Body of pancreas (tissue), 4 donors: ENCODE measurements around the gene GJA3. TPM values are rescaled to one million over a fixed set of nuclear protein-coding genes. Genes with fewer than 3 reads are reported as not detected.

Experiments used
- ATAC-seq: fragments of 150-250 bp; one replicate; pipeline ENCODE4 v1.9.1; 2016
- DNase-seq, 4 donors: peaks; one replicate each; pipeline ENCODE4 v3.0.0-alpha.2; 2019
- H3K27ac ChIP-seq, 4 donors: fragments of 200-600 bp; sonication (generic); 1 replicate in 3 of 4; 2 replicates in 1 of 4; pipeline versions ENCODE4 v1.5.1 to v1.6.1; 2016 to 2019; ENCODE audit warnings: mild to moderate bottlenecking in 1 of 4, mixed read lengths in 1 of 4, moderate library complexity in 1 of 4
- H3K27me3 ChIP-seq, 2 donors: fragments of 200-600 bp; sonication (generic); one replicate each; pipeline ENCODE4 v1.6.0; 2016; ENCODE audit warnings: mild to moderate bottlenecking in 1 of 2
- H3K36me3 ChIP-seq, 2 donors: fragments of 200-600 bp; sonication (generic); replicated peaks in 1 of 2; 2 replicates each; pipeline ENCODE4 v1.5.1; 2016; ENCODE audit warnings: low read depth in 2 of 2; ENCODE audit not compliant: insufficient read depth in 1 of 2
- H3K4me1 ChIP-seq: fragments of 200-600 bp; sonication (generic); one replicate; pipeline ENCODE4 v1.6.0; 2016
- H3K4me3 ChIP-seq, 2 donors: fragments of 200-600 bp; sonication (generic); 1 replicate in 1 of 2; 2 replicates in 1 of 2; pipeline ENCODE4 v1.5.1; 2016 to 2019
- H3K9me3 ChIP-seq, 3 donors: fragments of 200-600 bp; sonication (generic); 1 replicate in 2 of 3; 2 replicates in 1 of 3; pipeline ENCODE4 v1.5.1; 2016
- POLR2A ChIP-seq, 3 donors: fragments of 450-650 bp; IDR thresholded peaks; one replicate each; pipeline ENCODE4 v1.6.1; 2016; ENCODE audit warnings: antibody characterized with exemption in 3 of 3, mild to moderate bottlenecking in 2 of 3
- WGBS, 2 donors: methylation state at CpG; one replicate each; pipeline ENCODE4 v1.1.5; 2017; 5-methylcytosine and 5-hydroxymethylcytosine counted together
- intact Hi-C: fragments of 100-400 bp; cut with DNase I; formaldehyde crosslinking; loops from one replicate; pipeline ENCODE4 v1.15.1; 2023
- total RNA-seq, 2 donors: library from RNA; depleted of rRNA; stranded (reverse); fragments of >200 nt; gene quantifications; one replicate each; pipeline ENCODE4 v1.1.0, GENCODE V29; 2016
- TF ChIP-seq, protein P1 (sequence below), 7 experiments: fragments of 450-650 bp in 4 of 7; fragments of 200-600 bp in 3 of 7; sonication (generic) in 3 of 7; IDR thresholded peaks; one replicate each; pipeline ENCODE4 v1.5.1; 2016 to 2019; ENCODE audit warnings: antibody characterized with exemption in 7 of 7

Gene GJA3
- total RNA-seq, 2 donors from 2014 or later: not detected

GRCh38 chr13:20121159-20121525 lies 39.7 kb downstream of the GJA3 start:
- no peak for DNase-seq
- TF ChIP-seq POLR2A (IDR thresholded peaks at IDR 0.05): no peak
- TF ChIP-seq, protein P1, sequence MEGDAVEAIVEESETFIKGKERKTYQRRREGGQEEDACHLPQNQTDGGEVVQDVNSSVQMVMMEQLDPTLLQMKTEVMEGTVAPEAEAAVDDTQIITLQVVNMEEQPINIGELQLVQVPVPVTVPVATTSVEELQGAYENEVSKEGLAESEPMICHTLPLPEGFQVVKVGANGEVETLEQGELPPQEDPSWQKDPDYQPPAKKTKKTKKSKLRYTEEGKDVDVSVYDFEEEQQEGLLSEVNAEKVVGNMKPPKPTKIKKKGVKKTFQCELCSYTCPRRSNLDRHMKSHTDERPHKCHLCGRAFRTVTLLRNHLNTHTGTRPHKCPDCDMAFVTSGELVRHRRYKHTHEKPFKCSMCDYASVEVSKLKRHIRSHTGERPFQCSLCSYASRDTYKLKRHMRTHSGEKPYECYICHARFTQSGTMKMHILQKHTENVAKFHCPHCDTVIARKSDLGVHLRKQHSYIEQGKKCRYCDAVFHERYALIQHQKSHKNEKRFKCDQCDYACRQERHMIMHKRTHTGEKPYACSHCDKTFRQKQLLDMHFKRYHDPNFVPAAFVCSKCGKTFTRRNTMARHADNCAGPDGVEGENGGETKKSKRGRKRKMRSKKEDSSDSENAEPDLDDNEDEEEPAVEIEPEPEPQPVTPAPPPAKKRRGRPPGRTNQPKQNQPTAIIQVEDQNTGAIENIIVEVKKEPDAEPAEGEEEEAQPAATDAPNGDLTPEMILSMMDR (IDR thresholded peaks at IDR 0.05): no peak
- WGBS, 2 donors: 27 to 29% methylated on average over 6 to 7 of the region's 7 CpGs
- Histone ChIP-seq H3K36me3 (no peaks in the 10 kb centered on the region), H3K27ac (peak overlapping the region in 3 of 4 donors; percentile 13 to 94 (median 93)), H3K4me1 (peaks cover 21% of the 10 kb centered on the region), H3K9me3 (no peaks in the 10 kb centered on the region), H3K4me3 (no peak overlapping the region), H3K27me3 (no peaks in the 10 kb centered on the region)
- ATAC-seq: no peak
- intact Hi-C loops: no loop called here

DNA sequence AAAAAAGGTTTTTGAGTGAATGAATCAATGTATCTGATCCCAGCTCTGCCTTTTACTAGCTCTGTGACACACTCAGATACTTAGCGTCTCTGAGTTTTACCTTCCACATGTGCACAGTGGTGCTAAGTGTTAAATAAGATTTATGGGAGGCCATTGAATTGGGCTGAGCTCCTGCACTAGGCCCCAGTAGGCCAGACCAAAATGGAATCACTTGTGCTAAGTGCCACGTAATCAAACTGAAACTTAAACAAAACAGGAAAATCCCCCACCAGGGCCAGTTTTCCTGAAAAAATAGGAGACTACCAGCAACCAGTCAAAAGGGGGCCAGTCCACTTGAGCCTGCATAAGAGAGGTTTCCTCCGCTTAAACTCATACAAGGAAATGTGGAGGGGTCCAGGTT lies 40.9 kb downstream of the GJA3 start:
- TF ChIP-seq POLR2A (IDR thresholded peaks at IDR 0.05): no peak
- TF ChIP-seq, protein P1 (IDR thresholded peaks at IDR 0.05): no peak
- Histone ChIP-seq H3K4me3 (no peak overlapping the region), H3K27ac (peak overlapping the region in 3 of 4 donors; percentile 93 to 94 (median 93)), H3K27me3 (no peaks in the 10 kb centered on the region), H3K9me3 (no peaks in the 10 kb centered on the region), H3K4me1 (peaks cover 21% of the 10 kb centered on the region), H3K36me3 (no peaks in the 10 kb centered on the region)
- intact Hi-C loops: no loop called here
- ATAC-seq (no peak), DNase-seq (no peak)
- WGBS, 2 donors: 69 to 82% methylated on average over 3 of the region's 3 CpGs

DNA sequence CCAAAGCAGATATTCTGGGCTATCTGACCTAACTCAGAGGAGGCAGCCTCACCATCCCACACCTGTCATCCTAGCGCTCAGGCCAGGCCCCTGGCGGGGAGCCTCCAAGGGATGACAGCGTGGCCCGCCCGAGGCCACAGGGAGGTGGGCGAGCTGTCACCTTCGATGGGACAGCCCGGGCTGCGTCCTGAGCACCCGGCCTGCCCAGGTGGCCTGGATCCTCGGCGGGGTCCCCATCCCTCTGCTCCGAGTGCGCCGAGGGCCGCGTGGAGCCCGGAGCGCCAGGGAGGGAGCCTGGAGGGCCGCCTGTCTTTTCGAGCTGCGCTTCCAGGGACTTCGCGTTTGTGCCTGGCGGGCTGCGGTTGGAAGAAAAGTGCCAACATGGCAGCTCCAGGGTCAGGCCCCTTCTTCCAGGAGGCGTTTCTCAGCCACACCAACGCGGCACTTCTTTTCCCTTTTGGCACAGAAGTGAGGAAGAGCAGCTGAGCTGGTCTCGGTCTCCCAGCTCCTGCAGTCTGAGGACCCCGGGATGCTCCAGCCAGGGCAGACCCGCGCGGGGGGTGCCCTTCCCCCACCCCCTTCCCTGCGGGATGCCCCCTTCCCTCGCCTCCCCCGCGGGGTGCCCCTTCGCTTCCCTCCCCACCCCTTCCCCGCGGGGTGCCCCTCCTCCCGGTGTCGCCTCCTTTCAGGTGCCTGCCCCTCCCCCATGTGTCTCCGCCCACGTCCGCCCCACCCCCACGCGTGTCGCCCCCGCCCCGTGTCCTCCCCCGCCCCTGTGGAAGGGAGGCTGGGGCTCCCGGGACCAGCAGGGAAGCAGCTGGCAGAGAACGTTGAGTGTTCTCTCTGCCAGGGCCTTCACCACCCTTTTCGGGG lies 42.3 kb downstream of the GJA3 start:
- TF ChIP-seq POLR2A (IDR thresholded peaks at IDR 0.05): no peak
- TF ChIP-seq, protein P1 (IDR thresholded peaks at IDR 0.05): no peak
- Histone ChIP-seq H3K4me3 (peak overlapping the region; percentile 43 to 79), H3K27ac (peak overlapping the region; percentile 86 to 94 (median 93)), H3K27me3 (no peaks in the 10 kb centered on the region), H3K9me3 (no peaks in the 10 kb centered on the region), H3K4me1 (peaks cover 21% of the 10 kb centered on the region), H3K36me3 (no peaks in the 10 kb centered on the region)
- intact Hi-C loops: no loop called here
- WGBS, 2 donors: 2% methylated on average over 7 to 35 of the region's 55 CpGs
- DNase-seq (peak; percentile 67 to 80 (median 76)), ATAC-seq (peak; percentile 71)

GRCh38 chr13:20116213-20116612 lies 44.6 kb downstream of the GJA3 start:
- 83 to 99% methylated on average over 4 to 6 of the region's 6 CpGs for WGBS, 2 donors
- Histone ChIP-seq H3K36me3 (no peaks in the 10 kb centered on the region), H3K27ac (no peak overlapping the region)

More at GRCh38 chr13:20116213-20116612, 44.6 kb downstream of the GJA3 start:
- Histone ChIP-seq H3K4me3 (no peak overlapping the region), H3K27me3 (no peaks in the 10 kb centered on the region), H3K9me3 (no peaks in the 10 kb centered on the region), H3K4me1 (peaks cover 17% of the 10 kb centered on the region)
- intact Hi-C loops: no loop called here
- TF ChIP-seq, protein P1 (IDR thresholded peaks at IDR 0.05): no peak
- no peak for TF ChIP-seq POLR2A (IDR thresholded peaks at IDR 0.05)
- DNase-seq (no peak), ATAC-seq (no peak)
